Inflammatory macrophage (primary cell): ENCODE results near the gene SEPTIN5.
A peak's percentile ranks its signal among the peaks of the same experiment; 100 is the strongest.
"Not testable (repeated sequence)": the region's sequence is repeated elsewhere in the genome, so short reads cannot be mapped to it uniquely, and the experiment has no call there.

Source experiments
- DNase-seq, 2 donors: peaks; one replicate each; pipeline ENCODE4 v3.0.0-alpha.2; 2020 to 2022

The SEPTIN5 gene

GRCh38 chr22:19680911-19681862, 33.1 kb upstream of the SEPTIN5 start:
- DNase-seq, result no peak

GRCh38 chr22:19681863-19682245, 32.4 kb upstream of the SEPTIN5 start:
- no peak for DNase-seq

GRCh38 chr22:19686946-19687345, 27.4 kb upstream of the SEPTIN5 start:
- no peak for DNase-seq

- peak; percentile 71 to 81 for DNase-seq
Observed at GRCh38 chr22:19687561-19688300, 26.6 kb upstream of the SEPTIN5 start.

GRCh38 chr22:19688301-19689290, 25.7 kb upstream of the SEPTIN5 start:
- DNase-seq, result no peak

- no peak for DNase-seq
Observed at GRCh38 chr22:19689408-19689807, 24.9 kb upstream of the SEPTIN5 start.

GRCh38 chr22:19691007-19691720, 23.1 kb upstream of the SEPTIN5 start:
- no peak for DNase-seq

- DNase-seq, result no peak
Observed at GRCh38 chr22:19691721-19692341, 22.5 kb upstream of the SEPTIN5 start.

- DNase-seq, result no peak
Observed at GRCh38 chr22:19693581-19693980, 20.7 kb upstream of the SEPTIN5 start.

GRCh38 chr22:19693981-19694670, 20.2 kb upstream of the SEPTIN5 start:
- DNase-seq, result no peak

- DNase-seq, result no peak
Observed at GRCh38 chr22:19694696-19695095, 19.6 kb upstream of the SEPTIN5 start.

- DNase-seq, result no peak
Observed at GRCh38 chr22:19696504-19697276, 17.6 kb upstream of the SEPTIN5 start.

GRCh38 chr22:19697871-19698270, 16.4 kb upstream of the SEPTIN5 start:
- DNase-seq, result not testable (repeated sequence)

GRCh38 chr22:19700790-19701419, 13.4 kb upstream of the SEPTIN5 start:
- no peak for DNase-seq

- no peak for DNase-seq
Observed at GRCh38 chr22:19701420-19702145, 12.7 kb upstream of the SEPTIN5 start.

GRCh38 chr22:19703869-19704268, 10.4 kb upstream of the SEPTIN5 start:
- no peak for DNase-seq

GRCh38 chr22:19704355-19705015, 9.8 kb upstream of the SEPTIN5 start:
- DNase-seq, result no peak
